UCSD-AML1 (cell line): ENCODE data around the gene SH3BGR.
"Not testable (repeated sequence)": the region's sequence is repeated elsewhere in the genome, so short reads cannot be mapped to it uniquely, and the experiment has no call there.

ENCODE experiments used
- DNase-seq: peaks from one replicate; lab custom pipeline; 2025; ENCODE audit not compliant: unreplicated experiment; lab: John Stamatoyannopoulos, UW

SH3BGR gene

GRCh38 chr21:39538453-39539042 lies 86.8 kb downstream of the SH3BGR start:
- no peak for DNase-seq

DNA sequence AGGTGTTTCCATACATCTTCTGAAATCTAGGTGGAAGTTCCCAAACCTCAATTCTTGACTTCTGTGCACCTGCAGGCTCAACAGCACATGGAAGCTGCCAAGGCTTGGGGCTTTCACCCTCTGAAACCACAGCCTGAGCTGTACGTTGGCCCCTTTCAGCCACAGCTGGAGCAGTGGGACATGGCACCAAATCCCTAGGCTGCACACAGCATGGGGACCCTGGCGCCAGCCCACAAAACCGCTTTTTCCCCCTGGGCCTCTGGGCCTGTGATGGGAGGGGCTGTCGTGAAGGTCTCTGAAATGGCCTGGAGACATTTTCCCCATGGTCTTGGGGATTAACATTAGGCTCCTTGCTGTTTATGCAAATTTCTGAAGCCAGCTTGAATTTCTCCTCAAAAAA lies 88.6 kb downstream of the SH3BGR start:
- DNase-seq = not testable (repeated sequence)

GRCh38 chr21:39542736-39543135 lies 91.0 kb downstream of the SH3BGR start:
- no peak for DNase-seq

DNA sequence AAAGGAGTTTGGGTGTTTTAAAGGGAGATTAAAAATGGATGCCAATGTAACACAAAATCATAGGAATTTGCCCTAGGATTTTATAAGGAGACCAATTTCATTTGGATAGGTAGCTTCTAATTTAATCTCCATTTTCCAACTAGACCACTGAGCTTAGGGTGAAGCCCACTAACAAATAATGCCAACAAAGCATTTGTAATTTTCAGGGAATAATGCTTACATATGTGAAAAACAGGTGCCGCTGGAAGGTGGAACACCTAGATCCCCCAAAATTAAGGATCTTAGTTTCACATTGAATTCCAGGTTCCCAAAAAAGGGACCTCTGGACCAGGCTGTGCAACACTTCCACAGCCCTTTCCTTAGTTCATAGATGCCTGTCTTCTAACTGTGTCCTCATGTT lies 94.8 kb downstream of the SH3BGR start:
- DNase-seq = no peak

GRCh38 chr21:39552856-39553255 lies 101.1 kb downstream of the SH3BGR start:
- no peak for DNase-seq

DNA sequence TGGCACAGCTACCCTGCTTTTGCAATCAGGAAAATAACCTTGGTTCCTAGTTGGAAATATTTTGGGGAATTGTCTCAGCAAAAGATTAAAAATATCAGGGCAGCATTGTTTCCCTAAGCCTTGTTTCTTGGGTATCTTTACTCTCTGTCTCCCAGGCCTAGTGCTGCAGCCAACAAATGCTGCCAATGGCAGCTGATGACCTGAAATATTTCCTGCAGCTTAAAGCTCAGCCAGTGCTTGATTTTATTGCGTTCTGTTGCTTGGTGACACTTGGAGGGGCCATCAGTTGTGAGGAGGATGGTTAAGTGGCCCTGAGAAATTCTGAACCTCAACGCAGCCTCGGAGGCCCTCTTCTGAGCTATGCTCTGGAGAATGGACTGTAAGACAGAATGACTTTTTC lies 101.6 kb downstream of the SH3BGR start:
- DNase-seq = no peak

DNA sequence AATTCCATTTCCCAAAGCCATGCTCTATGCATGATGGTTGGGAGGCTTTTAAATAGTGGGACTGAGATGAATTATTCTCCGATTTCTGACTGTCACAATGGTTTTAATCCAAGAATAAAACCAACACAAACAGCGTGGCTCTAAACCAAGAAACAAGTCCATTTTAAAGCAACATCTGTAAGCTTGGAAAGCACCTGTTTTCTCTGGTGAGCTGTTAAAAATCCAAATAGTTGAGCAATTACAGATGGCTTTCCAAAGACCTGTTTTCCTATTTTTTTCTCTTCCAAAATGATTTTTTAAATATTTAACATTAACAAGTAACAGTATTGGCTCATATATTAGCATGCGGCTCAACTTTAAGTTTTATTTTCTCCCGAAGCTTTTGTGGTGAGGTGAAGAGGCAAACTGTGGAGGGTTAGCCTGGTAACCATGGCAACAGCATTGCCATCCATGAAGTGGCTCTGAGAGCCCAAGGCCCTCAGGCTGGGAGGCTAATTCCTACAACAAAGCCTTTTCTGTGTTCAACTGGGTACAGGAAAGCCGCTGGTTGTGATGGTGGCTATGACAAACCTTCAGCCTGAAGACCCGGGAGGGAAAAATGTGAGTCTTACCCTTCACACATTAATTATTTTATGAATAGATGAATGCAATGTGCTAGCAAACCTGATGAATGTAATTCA lies 104.3 kb downstream of the SH3BGR start:
- DNase-seq = no peak

DNA sequence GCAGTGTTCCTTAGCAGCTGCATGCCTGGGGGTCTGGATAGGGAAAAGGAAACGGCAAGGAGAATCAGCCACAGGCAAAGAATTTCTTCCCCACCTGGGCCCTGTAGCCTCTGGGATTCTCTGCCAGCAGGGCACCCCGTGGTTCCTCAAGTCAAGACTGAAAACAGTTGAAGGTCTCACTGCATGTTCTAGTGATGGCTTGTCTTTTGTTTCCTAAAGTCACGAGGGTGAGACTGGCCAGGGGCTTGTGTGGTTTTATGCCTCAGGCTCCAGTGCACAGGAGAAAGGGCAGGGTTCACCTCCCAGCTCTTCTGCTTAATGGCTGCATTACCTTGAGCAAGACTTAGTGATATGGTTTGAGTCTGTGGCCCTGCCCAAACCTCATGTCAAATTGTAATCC lies 107.7 kb downstream of the SH3BGR start:
- no peak for DNase-seq

GRCh38 chr21:39561140-39561539 lies 109.4 kb downstream of the SH3BGR start:
- DNase-seq = no peak

GRCh38 chr21:39562791-39563770 lies 111.3 kb downstream of the SH3BGR start:
- no peak for DNase-seq

- no peak for DNase-seq
Observed at GRCh38 chr21:39564200-39564599, 112.4 kb downstream of the SH3BGR start.
